Endothelial cell (in vitro differentiated cells): ENCODE data around the gene TREH. TPM values are rescaled to one million over a fixed set of nuclear protein-coding genes. Genes with fewer than 3 reads are reported as not detected.
A peak's percentile ranks its signal among the peaks of the same experiment; 100 is the strongest.

Experiments used
- DNase-seq: peaks from one replicate; pipeline ENCODE4 v3.0.0; 2021; ENCODE audit warnings: low spot score
- H3K27ac Mint-ChIP-seq: one replicate; pipeline ENCODE4 v1.8.0; 2021; ENCODE audit warnings: mixed read lengths, inconsistent platforms; ENCODE audit not compliant: unreplicated experiment
- H3K27me3 Mint-ChIP-seq: one replicate; pipeline ENCODE4 v1.8.0; 2021; ENCODE audit warnings: mild to moderate bottlenecking, moderate library complexity, mixed read lengths, inconsistent platforms; ENCODE audit not compliant: unreplicated experiment
- H3K36me3 Mint-ChIP-seq: one replicate; pipeline ENCODE4 v1.8.0; 2021; ENCODE audit warnings: mild to moderate bottlenecking, low read depth, mixed read lengths, inconsistent platforms; ENCODE audit not compliant: unreplicated experiment
- H3K4me1 Mint-ChIP-seq: one replicate; pipeline ENCODE4 v1.8.0; 2021; ENCODE audit warnings: mild to moderate bottlenecking, mixed read lengths, inconsistent platforms; ENCODE audit not compliant: unreplicated experiment
- H3K4me3 Mint-ChIP-seq: one replicate; pipeline ENCODE4 v1.8.0; 2021; ENCODE audit warnings: mild to moderate bottlenecking, mixed read lengths, inconsistent platforms; ENCODE audit not compliant: unreplicated experiment
- H3K9me3 Mint-ChIP-seq: one replicate; pipeline ENCODE4 v1.8.0; 2021; ENCODE audit warnings: mixed read lengths, inconsistent platforms; ENCODE audit not compliant: unreplicated experiment
- CTCF ChIP-seq: fragments of 200-600 bp; sonication (generic); IDR thresholded peaks from one replicate; pipeline ENCODE4 v1.5.0; 2021; ENCODE audit warnings: antibody characterized with exemption; ENCODE audit not compliant: unreplicated experiment
- total RNA-seq: library from RNA; stranded (reverse); fragmentation: NEBNext Ultra II Directional; extraction: Animal tissue kit (Norgen Biotek cat#: 25700); gene quantifications from one replicate; pipeline ENCODE4 v1.2.1, GENCODE V29; 2021; ENCODE audit not compliant: unreplicated experiment

Gene TREH
- total RNA-seq, 1 donor from 2014 or later: not detected

GRCh38 chr11:118670063-118670462, 9.4 kb downstream of the TREH start:
- no peaks in the 10 kb centered on the region for H3K27me3 Mint-ChIP-seq
- no peaks in the 10 kb centered on the region for H3K9me3 Mint-ChIP-seq
- no peaks in the 10 kb centered on the region for H3K4me1 Mint-ChIP-seq
- no peak for DNase-seq
- H3K27ac Mint-ChIP-seq: no peak overlapping the region
- TF ChIP-seq CTCF: no peak
- H3K4me3 Mint-ChIP-seq: no peak overlapping the region
- H3K36me3 Mint-ChIP-seq: no peaks in the 10 kb centered on the region

GRCh38 chr11:118666371-118666770, 13.1 kb downstream of the TREH start:
- H3K27me3 Mint-ChIP-seq: peaks cover 7% of the 10 kb centered on the region
- H3K9me3 Mint-ChIP-seq: no peaks in the 10 kb centered on the region
- TF ChIP-seq CTCF: no peak
- no peak for DNase-seq
- no peak overlapping the region for H3K4me3 Mint-ChIP-seq
- no peak overlapping the region for H3K27ac Mint-ChIP-seq
- H3K4me1 Mint-ChIP-seq: no peaks in the 10 kb centered on the region
- no peaks in the 10 kb centered on the region for H3K36me3 Mint-ChIP-seq

GRCh38 chr11:118663902-118664301, 15.5 kb downstream of the TREH start:
- no peak for DNase-seq
- H3K27ac Mint-ChIP-seq: no peak overlapping the region
- no peak for TF ChIP-seq CTCF
- no peaks in the 10 kb centered on the region for H3K9me3 Mint-ChIP-seq
- peaks cover 5% of the 10 kb centered on the region for H3K4me1 Mint-ChIP-seq
- no peak overlapping the region for H3K4me3 Mint-ChIP-seq
- no peaks in the 10 kb centered on the region for H3K36me3 Mint-ChIP-seq
- H3K27me3 Mint-ChIP-seq: peaks cover 13% of the 10 kb centered on the region

- H3K27me3 Mint-ChIP-seq: peaks cover 13% of the 10 kb centered on the region
- TF ChIP-seq CTCF: no peak
- no peak for DNase-seq
- H3K36me3 Mint-ChIP-seq: no peaks in the 10 kb centered on the region
- H3K4me3 Mint-ChIP-seq: no peak overlapping the region
- H3K9me3 Mint-ChIP-seq: no peaks in the 10 kb centered on the region
- peaks cover 5% of the 10 kb centered on the region for H3K4me1 Mint-ChIP-seq
- H3K27ac Mint-ChIP-seq: peak overlapping the region; percentile 15
Measured at GRCh38 chr11:118663381-118663780, 16.1 kb downstream of the TREH start.

GRCh38 chr11:118662401-118663271, 16.8 kb downstream of the TREH start:
- no peak overlapping the region for H3K4me3 Mint-ChIP-seq
- H3K27ac Mint-ChIP-seq: no peak overlapping the region
- H3K9me3 Mint-ChIP-seq: no peaks in the 10 kb centered on the region
- peaks cover 13% of the 10 kb centered on the region for H3K27me3 Mint-ChIP-seq
- H3K4me1 Mint-ChIP-seq: peaks cover 5% of the 10 kb centered on the region
- peaks cover 4% of the 10 kb centered on the region for H3K36me3 Mint-ChIP-seq
- DNase-seq: no peak
- TF ChIP-seq CTCF: no peak
